Hematopoietic multipotent progenitor cell treated with erythropoietin and hydrocortisone succinate and interleukin-3 and kit ligand, for 8 days (in vitro differentiated cells): ENCODE measurements around the gene CERS1.

Source experiments
- DNase-seq: peaks from one replicate; pipeline ENCODE4 v3.0.0-alpha.2; 2015

The CERS1 gene

GRCh38 chr19:18853755-18854427 lies 42.1 kb downstream of the CERS1 start:
- no peak for DNase-seq

- no peak for DNase-seq
Measured at GRCh38 chr19:18852648-18853047, 43.3 kb downstream of the CERS1 start.

DNA sequence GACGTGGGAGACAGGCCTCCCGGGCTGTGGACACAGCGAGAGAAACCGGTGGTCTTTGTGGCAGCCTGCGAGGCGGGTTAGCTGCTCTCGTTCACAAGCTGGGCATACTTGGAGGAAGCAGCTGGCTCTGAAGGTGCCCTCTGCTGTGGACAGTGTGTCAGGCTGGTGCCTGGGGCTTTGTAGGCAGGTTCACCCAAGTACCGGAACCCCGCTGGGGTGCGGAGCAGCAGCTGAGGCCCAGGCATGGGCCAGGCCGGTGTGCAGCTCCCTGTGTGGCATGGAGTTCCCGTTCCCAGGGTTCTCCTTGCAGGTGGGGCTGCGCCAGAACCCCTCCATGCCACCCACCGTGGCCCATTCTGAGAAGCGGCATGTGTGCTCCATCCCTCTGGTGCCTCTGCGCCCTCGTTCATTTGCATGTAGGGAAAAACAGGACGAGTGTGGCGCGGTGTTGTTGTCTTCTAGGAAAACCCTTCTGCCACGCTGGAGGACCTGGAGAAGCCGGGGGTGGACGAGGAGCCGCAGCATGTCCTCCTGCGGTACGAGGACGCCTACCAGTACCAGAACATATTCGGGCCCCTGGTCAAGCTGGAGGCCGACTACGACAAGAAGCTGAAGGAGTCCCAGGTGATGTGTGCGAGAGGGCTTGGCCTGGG lies 44.2 kb downstream of the CERS1 start:
- no peak for DNase-seq

DNA sequence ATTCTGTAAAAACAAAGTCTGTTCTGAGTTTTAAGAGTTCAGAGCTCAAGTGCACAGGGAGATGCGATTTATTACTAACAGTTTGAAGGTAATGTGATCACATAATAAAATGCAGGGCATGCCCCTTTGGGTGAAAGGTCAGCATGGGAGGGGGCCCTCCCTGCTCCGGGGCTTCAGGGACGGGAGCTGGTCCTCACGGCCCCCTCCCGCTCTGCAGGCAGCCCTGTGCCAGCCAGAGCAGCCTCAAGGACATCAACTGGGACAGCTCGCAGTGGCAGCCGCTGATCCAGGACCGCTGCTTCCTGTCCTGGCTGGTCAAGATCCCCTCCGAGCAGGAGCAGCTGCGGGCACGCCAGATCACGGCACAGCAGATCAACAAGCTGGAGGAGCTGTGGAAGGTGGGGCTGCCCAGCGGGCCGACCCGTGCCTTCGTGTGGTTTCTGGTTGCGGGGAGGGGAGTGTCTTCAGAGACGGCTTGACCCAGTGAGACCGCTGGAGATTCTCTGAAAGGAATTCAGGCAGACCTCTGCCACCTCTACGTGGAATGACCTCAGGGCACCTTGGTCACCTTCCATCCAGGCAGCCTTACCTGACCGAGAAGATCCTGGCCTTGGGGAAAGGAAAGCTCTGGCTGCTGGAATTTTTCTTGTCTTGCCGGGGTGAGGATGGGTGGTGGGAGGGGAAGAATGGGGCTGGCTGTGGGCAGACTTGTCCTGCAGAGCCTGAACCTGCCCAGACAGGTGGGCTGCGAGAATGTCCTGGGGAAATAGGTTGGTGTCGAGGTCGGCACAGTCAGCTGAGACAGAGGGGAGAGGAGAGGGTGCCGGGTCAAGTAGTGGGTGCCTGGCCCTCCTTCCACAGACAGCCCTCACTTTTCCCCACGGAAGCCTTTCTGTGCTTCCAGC lies 45.2 kb downstream of the CERS1 start:
- no peak for DNase-seq

DNA sequence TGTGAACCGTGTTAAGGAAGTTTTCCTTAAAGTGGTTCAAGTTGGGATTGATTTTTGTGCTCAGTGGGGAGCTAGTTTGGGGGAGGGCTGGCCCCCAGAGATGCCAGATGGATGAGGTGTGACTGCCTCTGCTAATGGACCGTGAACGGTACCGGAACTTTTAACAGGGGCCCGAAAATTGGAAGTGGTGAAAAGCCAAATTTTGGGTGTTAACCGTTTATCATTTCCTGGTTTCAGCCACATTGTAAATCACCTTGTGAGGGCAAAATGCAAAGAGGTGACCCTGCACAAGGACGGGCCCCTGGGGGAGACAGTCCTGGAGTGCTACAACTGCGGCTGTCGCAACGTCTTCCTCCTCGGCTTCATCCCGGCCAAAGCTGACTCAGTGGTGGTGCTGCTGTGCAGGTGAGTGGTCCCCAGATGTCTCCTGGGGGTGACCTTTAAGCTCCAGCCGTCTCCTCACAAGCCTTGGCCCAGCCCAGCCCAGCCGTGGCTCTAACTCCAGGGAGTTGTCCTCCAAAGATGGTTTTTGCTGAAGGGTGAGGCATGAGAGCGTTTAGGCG lies 46.0 kb downstream of the CERS1 start:
- DNase-seq = no peak

- DNase-seq = no peak
Measured at GRCh38 chr19:18848878-18849661, 46.9 kb downstream of the CERS1 start.

GRCh38 chr19:18847549-18848463 lies 48.2 kb downstream of the CERS1 start:
- no peak for DNase-seq

DNA sequence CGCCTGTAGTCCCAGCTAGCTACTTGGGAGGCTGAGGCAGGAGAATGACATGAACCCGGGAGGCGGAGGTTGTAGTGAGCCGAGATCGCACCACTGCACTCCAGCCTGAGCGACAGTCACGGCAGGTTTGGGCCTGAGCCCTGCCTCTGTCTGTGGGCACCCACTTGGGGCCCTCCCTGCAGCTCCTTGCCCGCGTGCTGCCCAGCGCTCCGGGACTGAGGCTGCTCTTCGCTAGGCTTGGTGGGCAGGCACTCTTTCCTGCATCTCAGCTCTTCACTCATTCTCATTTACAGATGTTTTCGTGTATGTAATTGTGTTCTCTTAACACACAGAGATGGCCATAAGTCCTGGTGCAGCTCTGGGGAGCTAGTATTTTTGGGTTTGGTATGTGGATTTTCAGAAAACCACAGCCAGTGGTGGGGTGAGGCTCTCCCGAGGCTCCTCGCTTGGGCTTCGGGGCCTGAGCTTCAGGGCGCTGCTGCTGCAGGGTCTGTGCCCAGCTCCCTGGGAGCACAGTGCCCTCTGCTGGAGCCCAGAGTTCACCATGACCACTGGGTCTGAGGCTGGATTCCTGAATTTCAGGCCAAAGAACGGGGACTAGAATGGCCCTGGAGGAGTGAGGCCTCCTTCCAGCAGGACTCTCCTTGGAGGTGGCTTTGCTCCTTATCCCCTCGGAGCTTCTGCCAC lies 49.0 kb downstream of the CERS1 start:
- DNase-seq = peak; percentile 67

- no peak for DNase-seq
Measured at GRCh38 chr19:18845961-18846360, 50.0 kb downstream of the CERS1 start.

- DNase-seq = no peak
Measured at GRCh38 chr19:18844806-18845329, 51.1 kb downstream of the CERS1 start.

- no peak for DNase-seq
Measured at GRCh38 chr19:18843960-18844359, 52.0 kb downstream of the CERS1 start.

DNA sequence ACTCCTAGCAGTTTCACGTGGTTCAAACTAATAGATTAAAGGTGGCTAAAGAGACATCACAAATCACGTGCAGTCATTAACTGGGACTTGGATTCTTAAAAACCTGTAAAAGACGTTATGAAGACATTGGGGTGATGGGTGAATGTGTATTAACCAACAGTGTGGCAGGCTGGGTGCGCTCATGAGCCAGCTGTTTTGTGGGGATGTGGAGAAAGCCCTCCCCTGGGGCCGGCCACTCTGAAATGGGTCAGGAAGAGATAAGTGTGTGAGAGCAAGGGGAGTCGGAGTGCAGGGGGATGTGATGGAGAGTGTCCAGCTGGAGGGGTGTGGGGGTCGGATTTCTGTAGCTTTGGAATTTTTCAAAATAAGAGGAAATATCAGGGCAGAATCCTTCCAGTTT lies 53.8 kb downstream of the CERS1 start:
- DNase-seq = no peak

DNA sequence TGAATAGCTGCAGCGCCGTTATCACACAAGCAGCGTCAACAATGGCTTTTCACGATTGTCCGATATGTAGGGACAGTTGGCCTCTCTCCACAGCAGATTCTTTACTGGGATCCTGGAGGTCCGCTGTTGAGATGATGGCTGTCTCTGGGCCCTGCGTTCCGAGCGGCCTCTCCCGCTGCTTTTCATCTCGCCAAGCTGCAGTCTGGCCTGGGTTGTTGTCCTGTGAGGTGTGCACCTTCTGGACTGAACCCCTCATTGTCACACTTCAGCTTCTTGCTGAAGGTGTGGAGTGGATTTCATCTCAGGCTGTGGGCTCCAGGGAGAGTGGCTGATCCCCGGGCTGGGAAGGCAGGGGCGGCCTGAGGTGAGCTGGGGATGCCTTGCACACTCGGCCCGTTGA lies 54.6 kb downstream of the CERS1 start:
- no peak for DNase-seq

GRCh38 chr19:18840288-18841267 lies 55.4 kb downstream of the CERS1 start:
- no peak for DNase-seq

DNA sequence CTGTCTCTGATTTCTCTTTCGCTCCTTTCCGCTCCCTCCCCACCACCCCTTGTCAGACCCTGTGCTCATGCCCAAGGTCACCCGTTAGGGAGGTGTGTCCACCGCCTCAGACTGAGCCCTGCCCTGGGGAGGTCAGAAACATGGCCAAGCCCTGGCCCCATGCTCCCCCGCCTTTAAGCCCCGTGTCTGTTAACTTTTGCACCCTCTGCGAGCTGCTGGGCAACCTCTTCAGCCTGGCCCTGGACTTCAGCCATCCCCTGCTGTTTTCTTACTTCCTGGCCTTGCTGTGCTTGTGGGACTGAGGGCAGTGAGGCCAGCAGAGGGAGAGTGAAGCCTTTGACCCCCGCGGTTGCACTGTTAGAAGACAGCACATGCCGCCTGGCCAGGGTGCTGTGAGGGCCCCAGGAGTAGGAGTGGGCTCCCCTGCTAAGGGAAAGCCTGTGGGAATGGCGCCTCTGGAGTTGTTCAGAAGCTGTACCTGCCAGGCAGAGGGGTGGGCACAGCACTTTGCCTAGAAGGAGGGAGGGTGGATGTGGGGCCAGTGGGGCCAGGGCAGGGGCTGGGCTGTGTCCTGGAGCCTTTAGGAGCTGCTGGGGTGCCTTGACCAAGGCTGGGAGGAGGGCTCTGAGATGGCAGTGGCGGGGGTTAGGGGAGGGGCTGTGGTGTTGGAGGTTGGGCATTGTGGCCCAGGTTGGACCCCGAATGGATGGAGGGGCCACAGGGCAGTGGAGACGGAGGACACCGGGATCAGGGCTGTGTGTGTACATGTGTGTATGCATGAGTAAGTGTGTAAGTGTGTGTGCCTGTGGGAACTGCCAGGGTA lies 56.3 kb downstream of the CERS1 start:
- no peak for DNase-seq

DNA sequence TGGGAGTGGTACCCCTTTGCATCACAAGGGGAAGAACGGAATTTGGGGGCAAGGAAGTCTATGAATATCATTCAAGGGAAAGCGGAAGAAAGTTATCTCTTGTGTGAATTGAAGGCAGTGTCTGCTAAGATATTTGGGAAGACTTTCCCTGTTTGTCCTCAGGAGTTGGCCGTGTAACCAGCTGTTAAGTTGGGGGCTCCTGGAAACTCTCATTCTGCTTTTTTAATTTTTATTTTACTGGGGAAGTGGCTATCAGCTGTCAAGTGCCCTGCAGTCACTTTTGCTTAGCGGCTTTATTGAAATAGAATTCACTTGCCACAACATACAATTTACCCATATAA lies 61.3 kb downstream of the CERS1 start:
- DNase-seq = no peak

DNA sequence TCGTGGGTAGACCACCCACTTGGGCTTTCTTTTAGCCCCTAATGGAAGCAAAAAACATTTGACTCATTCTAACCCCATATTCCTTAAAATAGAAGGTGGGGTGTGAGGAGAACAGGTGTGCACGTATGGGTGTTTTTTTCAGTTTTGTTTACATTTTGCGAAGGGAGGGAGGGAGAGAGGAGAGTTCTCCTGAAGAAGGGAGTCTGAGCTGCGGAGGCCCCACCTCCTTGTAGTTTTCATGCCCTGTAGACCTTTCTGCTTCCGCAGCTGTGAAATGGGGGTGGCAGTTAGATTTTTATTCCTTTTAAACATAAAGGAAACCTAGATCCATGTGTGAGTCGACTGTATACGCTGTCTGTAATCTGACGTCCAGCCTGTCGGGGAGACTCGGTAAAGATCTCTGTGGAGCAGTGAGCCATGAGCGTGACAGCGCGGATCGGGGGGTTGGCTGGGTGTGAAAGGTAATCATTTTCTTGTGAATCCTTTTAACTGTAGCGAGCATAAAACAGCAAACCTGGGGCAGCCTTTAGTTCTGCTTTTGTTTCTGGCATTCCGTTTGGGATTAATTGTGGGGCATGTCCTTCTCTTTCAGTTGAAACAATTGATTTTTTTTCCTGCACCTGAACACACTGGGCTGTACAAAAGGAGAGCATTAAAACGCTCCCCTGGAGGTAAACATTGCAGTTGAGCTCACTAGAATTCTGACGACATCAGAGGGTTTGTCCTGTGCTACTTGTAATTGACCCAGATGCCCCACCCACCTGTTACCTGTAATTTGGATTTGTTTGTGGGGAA lies 61.9 kb downstream of the CERS1 start:
- no peak for DNase-seq

DNA sequence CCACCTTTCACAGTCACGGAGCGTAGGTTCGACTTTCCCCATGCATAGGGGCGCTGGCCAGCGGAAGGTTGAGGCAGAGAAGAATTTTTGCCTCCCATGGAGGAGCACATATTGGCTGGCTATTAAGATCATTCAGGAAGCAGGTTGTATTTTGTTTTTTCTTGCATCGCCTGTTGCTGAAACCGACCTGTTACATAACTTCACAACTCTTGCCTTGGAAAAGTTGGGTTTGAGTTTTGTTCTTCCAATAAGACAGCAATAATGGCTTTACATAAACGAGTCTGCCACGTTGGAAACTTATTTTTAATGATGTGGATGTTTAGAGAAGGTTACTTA lies 62.8 kb downstream of the CERS1 start:
- DNase-seq = peak; percentile 8
